RPMI7951 (cell line): ENCODE results near the gene SHISAL1. TPM values are rescaled to one million over a fixed set of nuclear protein-coding genes. Genes with fewer than 3 reads are reported as not detected.
"Not testable (repeated sequence)": the region's sequence is repeated elsewhere in the genome, so short reads cannot be mapped to it uniquely, and the experiment has no call there.

Experiments used
- DNase-seq: peaks from one replicate; pipeline ENCODE4 v3.0.0-alpha.2; 2012; ENCODE audit warnings: low read depth
- total RNA-seq: library from RNA; depleted of rRNA; stranded (reverse); fragments of >200 nt; shearing (Covaris generic); gene quantifications from 2 replicates; pipeline ENCODE4 v1.2.3, GENCODE V29; 2014

Gene SHISAL1
- total RNA-seq, 1 experiment from 2014 or later, result 1.6 TPM

DNA sequence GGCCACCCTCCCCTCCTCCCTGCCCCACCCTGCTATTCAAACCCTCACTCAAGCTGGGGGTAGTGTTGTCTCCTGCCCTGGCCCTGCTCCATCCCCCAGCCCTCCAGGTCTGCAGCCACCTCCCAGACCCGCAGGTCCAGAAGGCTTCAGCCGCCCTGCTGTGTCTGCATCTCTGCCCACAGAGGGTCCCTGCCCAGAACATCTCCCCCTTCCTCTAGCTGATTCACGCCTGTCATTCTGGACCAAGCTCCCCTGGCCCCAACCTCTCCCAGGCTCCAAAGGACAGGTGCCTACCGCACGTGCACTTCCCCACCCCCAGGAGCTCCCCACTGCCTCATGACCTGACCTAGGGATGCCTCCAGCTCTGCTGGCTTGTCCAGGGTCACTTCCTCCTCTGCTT lies 16.0 kb upstream of the SHISAL1 start:
- no peak for DNase-seq

GRCh38 chr22:44328326-44328725 lies 15.6 kb upstream of the SHISAL1 start:
- no peak for DNase-seq

DNA sequence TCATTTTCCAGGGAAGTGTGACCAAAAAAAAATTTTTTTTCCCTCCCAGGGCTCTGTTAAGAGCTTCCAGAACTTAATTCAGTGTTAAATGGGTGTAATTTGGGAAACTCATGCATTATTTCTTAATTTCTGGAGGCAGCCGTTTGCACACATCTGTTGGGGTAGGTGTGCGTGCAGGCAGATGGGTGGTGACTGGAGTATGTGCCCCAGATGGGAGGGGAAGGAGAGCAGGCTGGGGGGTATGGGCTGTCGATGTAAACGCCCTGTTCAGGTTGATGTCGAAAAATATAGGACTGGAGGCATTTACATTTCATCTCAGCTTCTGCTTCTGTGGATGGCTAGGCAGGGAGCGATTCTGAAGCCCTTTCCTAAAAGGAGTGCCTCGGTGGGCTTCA lies 13.7 kb upstream of the SHISAL1 start:
- DNase-seq, result no peak

- peak; percentile 59 for DNase-seq
These were observed 13.2 kb upstream of the SHISAL1 start for GRCh38 chr22:44325718-44326490.

- DNase-seq, result not testable (repeated sequence)
These were observed 10.5 kb upstream of the SHISAL1 start for GRCh38 chr22:44323140-44323790.

DNA sequence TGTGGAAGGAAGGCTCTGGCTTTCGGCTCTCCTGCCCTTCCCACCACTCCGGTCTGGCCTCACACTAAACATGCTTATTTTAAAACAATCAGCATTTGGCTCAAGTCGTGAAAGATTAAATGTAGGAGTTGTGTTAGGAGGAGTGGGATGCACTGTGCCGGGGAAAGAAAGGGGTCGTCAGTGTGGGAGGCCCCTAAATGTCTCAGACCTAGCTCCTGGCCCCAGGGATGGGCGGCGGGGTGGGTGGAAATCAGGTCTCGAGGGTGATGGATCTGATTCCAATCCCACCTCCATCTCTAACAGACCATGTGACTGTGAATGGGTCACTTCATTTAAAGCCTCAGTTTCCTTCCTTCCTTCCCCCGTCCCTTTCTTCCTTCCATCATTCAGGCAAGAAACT lies 6.9 kb upstream of the SHISAL1 start:
- DNase-seq, result no peak

DNA sequence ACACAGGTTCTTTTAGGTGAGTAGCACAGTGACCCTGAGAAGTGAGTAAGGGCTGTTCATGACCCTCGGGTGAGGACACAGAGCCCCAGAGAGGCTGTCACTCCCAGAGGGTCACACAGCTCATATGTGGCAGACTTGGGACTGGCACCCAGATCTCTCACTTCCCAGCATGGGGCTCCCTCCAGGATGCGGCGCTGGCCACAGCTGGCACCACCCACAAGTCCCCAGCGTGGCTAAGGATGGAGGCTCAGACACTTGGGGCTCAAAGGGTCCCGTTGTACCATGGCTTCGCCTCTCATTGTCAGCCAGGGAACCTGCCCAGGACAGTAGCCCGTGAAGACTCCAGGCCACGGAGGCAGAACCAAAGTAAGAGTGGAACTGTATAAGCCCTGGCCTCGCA lies 6.0 kb upstream of the SHISAL1 start:
- DNase-seq, result no peak

DNA sequence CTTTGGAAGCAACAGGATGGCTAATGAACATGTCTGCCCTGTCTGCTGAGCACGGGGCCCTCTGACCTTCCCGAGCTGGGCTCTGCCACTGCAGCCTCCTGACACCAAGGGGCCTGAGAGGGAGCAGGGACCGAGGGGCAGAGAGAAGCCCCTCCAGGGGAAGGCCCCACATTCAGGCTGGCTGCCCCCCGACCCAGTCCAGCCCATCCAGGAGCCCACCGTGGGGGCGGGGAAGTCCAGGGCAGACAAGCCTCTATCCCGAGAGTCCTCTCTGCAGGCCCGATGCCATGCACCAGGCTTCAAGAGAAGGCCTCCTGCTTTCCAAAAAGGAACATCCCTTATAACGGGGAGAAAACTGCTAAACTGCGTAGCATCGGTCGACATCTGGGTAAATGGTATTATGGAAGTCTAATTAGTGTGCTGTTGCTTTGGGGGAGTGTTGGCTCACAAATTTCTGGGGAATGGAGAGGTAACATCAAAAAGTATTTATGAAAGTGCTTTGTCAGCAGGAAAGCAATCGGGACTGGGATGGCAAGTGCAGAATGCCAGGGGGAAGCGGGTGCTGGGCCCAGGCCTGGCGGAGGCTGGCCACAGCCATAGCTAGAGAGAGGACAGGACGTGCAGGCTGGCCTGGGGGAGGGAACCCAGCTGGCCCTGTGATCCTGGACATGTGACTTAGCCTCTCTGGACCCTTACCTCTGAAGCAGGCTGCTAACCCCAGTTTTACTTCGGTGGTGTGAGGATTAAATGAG lies 5.3 kb upstream of the SHISAL1 start:
- no peak for DNase-seq

DNA sequence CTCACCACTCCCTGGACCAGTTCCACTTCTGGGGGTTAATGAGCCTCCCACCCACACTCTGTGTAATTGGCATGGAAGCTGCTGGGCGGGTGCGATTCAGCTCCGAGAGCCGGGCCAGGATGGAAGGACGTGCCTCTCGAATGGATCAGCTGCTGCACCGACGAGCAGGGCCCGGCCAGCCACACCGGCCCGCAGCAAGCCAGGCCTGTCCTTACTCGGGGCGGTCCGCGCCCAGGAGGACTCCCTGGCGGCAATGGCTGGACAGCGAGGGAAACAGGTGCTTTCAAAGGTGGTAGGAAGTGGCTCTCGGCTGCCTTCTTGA lies 4.3 kb upstream of the SHISAL1 start:
- no peak for DNase-seq

- no peak for DNase-seq
These were observed 3.8 kb upstream of the SHISAL1 start for GRCh38 chr22:44316393-44317122.

- no peak for DNase-seq
These were observed 1.8 kb upstream of the SHISAL1 start for GRCh38 chr22:44314425-44315067.

DNA sequence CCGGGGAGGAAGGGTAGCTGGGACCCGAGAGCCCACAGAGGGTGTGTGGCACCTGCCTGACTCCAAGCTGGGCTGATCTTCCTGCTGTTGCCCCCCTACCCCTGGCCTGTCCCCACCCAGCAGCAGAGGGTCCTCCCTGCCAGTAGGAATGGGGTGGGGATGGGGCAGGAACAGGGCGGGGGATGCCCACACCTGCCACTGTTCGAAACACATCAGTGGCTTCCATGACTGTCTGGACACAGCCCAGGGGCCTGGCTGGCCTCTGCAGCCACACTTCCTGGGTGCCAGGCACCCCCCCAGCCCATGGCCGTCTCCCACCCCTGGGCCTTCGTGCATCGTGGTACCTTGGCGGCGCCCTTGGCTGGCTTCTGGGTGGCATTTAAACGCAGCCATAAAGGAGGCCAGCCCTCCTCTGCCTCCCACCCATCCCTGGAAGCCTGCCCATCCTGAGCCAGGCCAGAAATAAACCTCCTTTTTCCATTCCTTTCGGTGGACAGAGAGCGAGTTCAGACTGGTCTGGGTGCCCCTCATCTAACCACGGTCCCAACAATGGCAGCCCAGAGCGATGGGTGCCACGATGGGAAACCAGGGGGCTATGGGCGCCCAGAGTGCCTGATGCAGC lies 745 bp upstream of the SHISAL1 start:
- no peak for DNase-seq

DNA sequence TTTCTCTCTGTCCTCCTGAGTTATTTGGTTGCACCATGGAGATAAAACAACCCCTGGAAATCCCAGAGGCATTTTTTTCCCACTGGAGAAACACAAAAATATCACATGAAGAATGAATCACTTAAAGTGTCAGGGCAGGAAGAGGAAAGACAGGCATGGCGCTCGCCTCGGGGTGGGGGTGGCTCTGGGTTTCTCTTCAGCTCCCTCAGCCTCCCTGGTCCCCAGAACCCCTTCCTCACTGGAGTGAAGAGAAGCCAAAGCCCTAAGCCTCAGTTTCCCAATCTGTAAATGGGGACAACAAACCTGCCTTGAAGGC lies 938 bp downstream of the SHISAL1 start:
- DNase-seq, result peak; percentile 76

GRCh38 chr22:44311104-44311854 lies 1.5 kb downstream of the SHISAL1 start:
- DNase-seq, result no peak

DNA sequence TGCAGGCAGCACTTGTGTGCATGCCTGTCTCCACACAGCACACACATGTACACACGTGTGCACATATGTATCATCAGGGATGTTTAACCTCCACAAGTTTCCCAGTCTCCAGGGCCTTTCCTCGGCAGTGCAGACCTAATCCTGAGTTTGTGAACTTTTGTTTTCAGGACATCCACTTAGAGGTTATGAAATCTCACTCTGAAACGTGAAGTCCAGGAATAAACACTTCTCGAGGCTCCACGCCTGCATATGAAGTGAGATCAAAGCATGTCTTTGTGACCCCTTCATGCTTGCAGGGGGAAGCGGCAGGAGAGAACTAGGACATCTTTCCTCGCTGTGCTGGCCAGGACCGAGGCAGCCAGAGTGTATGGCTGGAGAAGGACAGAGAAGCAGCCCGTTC lies 3.1 kb downstream of the SHISAL1 start:
- no peak for DNase-seq

- peak; percentile 98 for DNase-seq
These were observed 3.6 kb downstream of the SHISAL1 start for GRCh38 chr22:44309137-44309536.

GRCh38 chr22:44307509-44308169 lies 5.1 kb downstream of the SHISAL1 start:
- DNase-seq, result no peak

DNA sequence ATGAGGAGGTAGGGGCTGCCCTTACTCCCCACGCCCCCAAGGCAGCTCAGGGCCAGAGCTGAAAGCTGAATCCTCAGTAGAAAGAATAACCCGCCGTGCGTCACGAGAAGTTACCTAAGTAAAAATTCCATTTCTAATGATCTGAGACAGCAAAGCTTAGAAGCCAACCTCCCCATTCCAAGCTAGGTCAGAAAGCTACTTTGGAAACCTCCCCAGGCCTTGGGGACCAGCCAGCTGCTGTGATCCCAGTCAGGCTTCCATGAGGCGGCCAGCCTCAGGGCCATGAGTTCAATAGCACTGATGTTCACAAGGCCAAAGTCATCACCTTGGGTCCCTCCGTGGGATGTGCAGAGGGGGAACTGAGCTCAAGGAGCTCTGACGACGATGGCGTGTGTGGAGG lies 6.9 kb downstream of the SHISAL1 start:
- no peak for DNase-seq

DNA sequence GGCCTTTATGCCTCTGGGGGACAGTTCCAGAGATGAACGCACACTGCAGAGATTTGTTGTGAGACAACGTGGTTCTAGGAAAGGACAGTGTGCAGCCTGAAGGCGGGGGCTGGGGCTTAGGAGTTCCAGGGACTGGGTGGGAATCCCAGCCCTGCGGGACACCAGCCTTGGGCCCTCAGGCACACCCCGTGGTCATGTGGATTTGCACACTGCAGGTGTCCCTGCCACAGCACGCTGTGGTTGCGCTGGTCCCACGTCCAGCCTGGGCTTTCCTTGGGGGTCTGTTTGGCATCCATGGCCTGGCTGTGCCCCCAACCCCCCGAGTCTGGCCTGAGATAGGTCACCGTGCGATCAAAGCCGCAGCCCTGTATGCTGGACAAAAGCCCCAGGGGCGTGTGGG lies 7.3 kb downstream of the SHISAL1 start:
- no peak for DNase-seq

DNA sequence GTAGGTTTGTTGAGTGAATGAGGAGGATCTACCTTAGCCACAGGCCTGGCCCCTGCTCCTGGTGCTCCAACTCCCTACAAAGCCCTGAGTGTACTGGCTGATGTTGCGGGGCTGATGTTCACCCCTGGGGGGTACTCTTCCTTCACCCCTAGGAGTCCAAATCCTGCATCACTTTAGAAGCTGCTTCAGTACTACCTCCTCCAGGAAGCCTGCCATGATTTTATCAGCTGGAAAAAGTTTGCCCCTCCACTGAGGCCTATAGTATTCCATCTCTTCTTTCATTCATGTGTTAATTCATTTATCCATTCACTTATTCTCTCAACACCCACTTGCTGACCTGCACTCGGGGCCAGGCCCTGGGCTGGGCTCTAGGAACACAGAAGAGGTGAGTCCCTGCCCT lies 7.8 kb downstream of the SHISAL1 start:
- no peak for DNase-seq
